ENCODE data around the gene GFOD2.

The GFOD2 gene

GRCh38 chr16:67664871-67665270, 54.2 kb downstream of the GFOD2 start:
- Histone ChIP-seq H3K4me3 (no peak overlapping the region), H3K27ac (no peak overlapping the region)
- TF ChIP-seq CTCF (IDR thresholded peaks at IDR 0.05): no peak
- DNase-seq (ENCODE audit: low spot score): no peak

DNA sequence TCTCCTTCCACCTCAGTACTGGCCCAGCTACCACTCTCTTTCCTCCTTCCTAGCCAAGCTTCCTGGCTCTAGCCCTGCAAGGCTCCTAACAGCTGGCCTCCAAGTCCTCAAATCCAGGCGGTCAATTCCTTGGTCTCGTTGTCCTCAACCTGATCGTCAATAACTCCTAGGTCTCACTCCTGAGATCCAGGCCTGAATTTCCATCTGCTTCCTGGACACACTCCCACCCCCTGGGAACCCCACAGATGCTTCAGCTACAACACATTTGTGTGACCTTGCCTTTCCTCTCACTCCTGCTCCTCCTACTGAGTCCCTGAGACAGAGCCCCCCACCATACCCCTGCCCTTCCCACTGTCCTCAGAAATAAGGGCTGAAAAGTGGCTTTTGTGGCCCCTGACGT, 54.9 kb downstream of the GFOD2 start:
- no peak for DNase-seq (ENCODE audit: low spot score)
- Histone ChIP-seq H3K27ac (no peak overlapping the region), H3K4me3 (no peak overlapping the region)
- TF ChIP-seq CTCF (IDR thresholded peaks at IDR 0.05): no peak

- H3K4me3 ChIP-seq: no peak overlapping the region
- H3K27ac ChIP-seq: no peak overlapping the region
- TF ChIP-seq CTCF (IDR thresholded peaks at IDR 0.05): no peak
- DNase-seq (ENCODE audit: low spot score): no peak
Observed at GRCh38 chr16:67663877-67664222, 55.3 kb downstream of the GFOD2 start.

GRCh38 chr16:67663151-67663876, 55.8 kb downstream of the GFOD2 start:
- no peak overlapping the region for H3K4me3 ChIP-seq
- DNase-seq (ENCODE audit: low spot score): no peak
- TF ChIP-seq CTCF (IDR thresholded peaks at IDR 0.05): no peak
- H3K27ac ChIP-seq: no peak overlapping the region

GRCh38 chr16:67662653-67663010, 56.5 kb downstream of the GFOD2 start:
- TF ChIP-seq CTCF (IDR thresholded peaks at IDR 0.05): no peak
- no peak for DNase-seq (ENCODE audit: low spot score)
- Histone ChIP-seq H3K27ac (no peak overlapping the region), H3K4me3 (no peak overlapping the region)

DNA sequence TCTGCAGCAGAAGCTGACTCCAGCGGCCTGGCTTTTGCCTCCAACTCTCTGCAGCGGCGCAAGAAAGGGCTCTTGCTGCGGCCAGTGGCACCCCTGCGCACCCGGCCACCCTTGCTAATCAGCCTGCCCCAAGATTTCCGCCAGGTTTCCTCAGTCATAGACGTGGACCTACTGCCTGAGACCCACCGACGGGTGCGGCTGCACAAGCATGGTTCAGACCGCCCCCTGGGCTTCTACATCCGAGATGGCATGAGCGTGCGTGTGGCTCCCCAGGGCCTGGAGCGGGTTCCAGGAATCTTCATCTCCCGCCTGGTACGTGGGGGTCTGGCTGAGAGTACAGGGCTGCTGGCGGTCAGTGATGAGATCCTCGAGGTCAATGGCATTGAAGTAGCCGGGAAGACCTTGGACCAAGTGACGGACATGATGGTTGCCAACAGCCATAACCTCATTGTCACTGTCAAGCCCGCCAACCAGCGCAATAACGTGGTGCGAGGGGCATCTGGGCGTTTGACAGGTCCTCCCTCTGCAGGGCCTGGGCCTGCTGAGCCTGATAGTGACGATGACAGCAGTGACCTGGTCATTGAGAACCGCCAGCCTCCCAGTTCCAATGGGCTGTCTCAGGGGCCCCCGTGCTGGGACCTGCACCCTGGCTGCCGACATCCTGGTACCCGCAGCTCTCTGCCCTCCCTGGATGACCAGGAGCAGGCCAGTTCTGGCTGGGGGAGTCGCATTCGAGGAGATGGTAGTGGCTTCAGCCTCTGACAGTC, 57.0 kb downstream of the GFOD2 start:
- TF ChIP-seq CTCF (IDR thresholded peaks at IDR 0.05): no peak
- no peak overlapping the region for H3K27ac ChIP-seq

More for the DNA sequence above, 57.0 kb downstream of the GFOD2 start:
- no peak for DNase-seq (ENCODE audit: low spot score)
- no peak overlapping the region for H3K4me3 ChIP-seq
